HEK293 (cell line): Measurements from ENCODE around the gene ZNF428.

Experiments used
- CTCF ChIA-PET: fragments of 350-600 bp; formaldehyde crosslinking; extraction: SDS; loops from one replicate; lab custom pipeline; 2021; ENCODE audit warnings: antibody characterized with exemption; lab: Yijun Ruan, JAX
- POLR2A ChIA-PET: fragments of 300-600 bp; formaldehyde crosslinking; extraction: SDS; loops from one replicate; lab custom pipeline; 2020; ENCODE audit warnings: antibody characterized with exemption, inconsistent platforms; lab: Yijun Ruan, JAX
- H3K27ac ChIP-seq: fragments of 200-500 bp; sonication (Bioruptor generic); 2 replicates; pipeline ENCODE4 v1.5.1; 2014; ENCODE audit warnings: low read depth, low read length, control low read depth, inconsistent platforms; ENCODE audit errors: extremely low read depth
- H3K36me3 ChIP-seq, 2 experiments: fragments of 200-500 bp in 1 of 2; sonication (Bioruptor generic) in 1 of 2; 1 replicate in 1 of 2; 2 replicates in 1 of 2; pipeline ENCODE4 v1.5.1; 2014 to 2017; ENCODE audit warnings: inconsistent platforms in 2 of 2, low read length in 2 of 2; ENCODE audit not compliant: control insufficient read depth in 2 of 2, insufficient read depth in 1 of 2
- H3K4me1 ChIP-seq: fragments of 200-500 bp; sonication (Bioruptor generic); 2 replicates; pipeline ENCODE4 v1.5.1; 2014; ENCODE audit warnings: mild to moderate bottlenecking, low read length, inconsistent platforms; ENCODE audit not compliant: control insufficient read depth, insufficient read depth
- H3K4me3 ChIP-seq: 2 replicates; pipeline ENCODE4 v1.5.1; 2011; ENCODE audit warnings: low read depth, mild to moderate bottlenecking, control low read depth, low read length, moderate library complexity
- H3K9me3 ChIP-seq: fragments of 200-500 bp; sonication (Bioruptor generic); 2 replicates; pipeline ENCODE4 v1.5.1; 2014; ENCODE audit warnings: low read depth, low read length, inconsistent platforms; ENCODE audit not compliant: control insufficient read depth, insufficient read depth
- GLIS2 ChIP-seq: fragments of 450-650 bp; formaldehyde crosslinking; IDR thresholded peaks from 2 replicates; pipeline ENCODE4 v1.5.1; 2016; ENCODE audit warnings: missing biosample characterization, missing genetic modification characterization
- HOXA7 ChIP-seq: sonication (generic); formaldehyde crosslinking; IDR thresholded peaks from 2 replicates; pipeline ENCODE4 v1.8.1; 2022; ENCODE audit warnings: missing genetic modification reagents, borderline replicate concordance
- KLF1 ChIP-seq: fragments of 450-650 bp; formaldehyde crosslinking; IDR thresholded peaks from 2 replicates; pipeline ENCODE4 v1.5.1; 2016; ENCODE audit warnings: missing biosample characterization, missing genetic modification characterization
- MEIS1 ChIP-seq: sonication (generic); formaldehyde crosslinking; IDR thresholded peaks from 2 replicates; pipeline ENCODE4 v1.8.1; 2022; ENCODE audit warnings: missing genetic modification reagents, mild to moderate bottlenecking, borderline replicate concordance
- PRDM1 ChIP-seq: fragments of 450-650 bp; formaldehyde crosslinking; IDR thresholded peaks from 2 replicates; pipeline ENCODE4; 2016; ENCODE audit warnings: missing biosample characterization, missing genetic modification characterization
- PRDM6 ChIP-seq: fragments of 450-650 bp; formaldehyde crosslinking; IDR thresholded peaks from 2 replicates; pipeline ENCODE4 v1.5.1; 2017; ENCODE audit warnings: missing biosample characterization, missing genetic modification characterization
- RBAK ChIP-seq: fragments of 450-650 bp; formaldehyde crosslinking; IDR thresholded peaks from 2 replicates; pipeline ENCODE4 v1.5.1; 2016; ENCODE audit warnings: missing biosample characterization, missing genetic modification characterization
- REST ChIP-seq: fragments of 450-650 bp; formaldehyde crosslinking; IDR thresholded peaks from 2 replicates; pipeline ENCODE4 v1.5.1; 2016; ENCODE audit warnings: missing biosample characterization, missing genetic modification characterization
- WT1 ChIP-seq: fragments of 450-650 bp; formaldehyde crosslinking; IDR thresholded peaks from 2 replicates; pipeline ENCODE4 v1.5.1; 2016; ENCODE audit warnings: missing biosample characterization, missing genetic modification characterization
- YY2 ChIP-seq: fragments of 450-650 bp; formaldehyde crosslinking; IDR thresholded peaks from 2 replicates; pipeline ENCODE4 v1.5.1; 2016; ENCODE audit warnings: missing biosample characterization, missing genetic modification characterization
- ZBTB17 ChIP-seq: fragments of 450-650 bp; formaldehyde crosslinking; IDR thresholded peaks from 2 replicates; pipeline ENCODE4 v1.5.1; 2016; ENCODE audit warnings: missing biosample characterization, missing genetic modification characterization
- ZNF138 ChIP-seq: fragments of 450-650 bp; formaldehyde crosslinking; IDR thresholded peaks from 2 replicates; pipeline ENCODE4 v1.5.1; 2016; ENCODE audit warnings: missing biosample characterization, missing genetic modification characterization, borderline replicate concordance
- ZNF140 ChIP-seq: fragments of 450-650 bp; formaldehyde crosslinking; IDR thresholded peaks from 2 replicates; pipeline ENCODE4 v1.5.1; 2016; ENCODE audit warnings: missing biosample characterization, missing genetic modification characterization
- ZNF157 ChIP-seq: fragments of 450-650 bp; formaldehyde crosslinking; IDR thresholded peaks from 2 replicates; pipeline ENCODE4 v1.5.1; 2016; ENCODE audit warnings: missing biosample characterization, missing genetic modification characterization
- ZNF18 ChIP-seq: fragments of 450-650 bp; formaldehyde crosslinking; IDR thresholded peaks from 2 replicates; pipeline ENCODE4 v1.5.1; 2016; ENCODE audit warnings: missing biosample characterization, missing genetic modification characterization
- ZNF2 ChIP-seq: fragments of 450-650 bp; formaldehyde crosslinking; IDR thresholded peaks from 2 replicates; pipeline ENCODE4 v1.5.1; 2016; ENCODE audit warnings: missing biosample characterization, missing genetic modification characterization
- ZNF391 ChIP-seq: fragments of 450-650 bp; formaldehyde crosslinking; IDR thresholded peaks from 2 replicates; pipeline ENCODE4 v1.5.1; 2016; ENCODE audit warnings: low read depth, missing biosample characterization, missing genetic modification characterization, borderline replicate concordance
- ZNF600 ChIP-seq: fragments of 450-650 bp; formaldehyde crosslinking; IDR thresholded peaks from 2 replicates; pipeline ENCODE4 v1.5.1; 2016; ENCODE audit warnings: missing biosample characterization, missing genetic modification characterization
- ZNF785 ChIP-seq: fragments of 450-650 bp; formaldehyde crosslinking; IDR thresholded peaks from 2 replicates; pipeline ENCODE4 v1.5.1; 2016; ENCODE audit warnings: missing biosample characterization, missing genetic modification characterization
- ZSCAN5A ChIP-seq: fragments of 450-650 bp; formaldehyde crosslinking; IDR thresholded peaks from 2 replicates; pipeline ENCODE4 v1.5.1; 2016; ENCODE audit warnings: missing biosample characterization, missing genetic modification characterization

ZNF428 gene

GRCh38 chr19:43638995-43639518, 19.6 kb upstream of the ZNF428 start (continued):
- no peak for TF ChIP-seq ZNF18
- TF ChIP-seq ZNF785 (tag by site-specific recombination): no peak
- TF ChIP-seq ZNF138 (tag by site-specific recombination): no peak
- TF ChIP-seq ZSCAN5A (tag by site-specific recombination): no peak
- TF ChIP-seq ZBTB17: peak; percentile 53; the same call in 1 of the 2 replicates
- TF ChIP-seq ZNF2 (tag by site-specific recombination): no peak; the same call in 1 of the 2 replicates
- no peak for TF ChIP-seq WT1 (tag by site-specific recombination)
- peak; percentile 73; the same call in 1 of the 2 replicates for TF ChIP-seq ZNF391 (tag by site-specific recombination)
- TF ChIP-seq YY2 (tag by site-specific recombination): no peak
- no peak for TF ChIP-seq ZNF140
- no peak for TF ChIP-seq HOXA7 (CRISPR knock-in tag)
- TF ChIP-seq ZNF157 (tag by site-specific recombination): no peak
- no peak for TF ChIP-seq MEIS1 (CRISPR knock-in tag)
- TF ChIP-seq GLIS2: 0 out of 2 replicates have a peak, but pooled peaks have one; percentile 20
- TF ChIP-seq RBAK (tag by site-specific recombination): 0 out of 2 replicates have a peak, but pooled peaks have one; percentile 18
- TF ChIP-seq REST (tag by site-specific recombination): no peak; the same call in 1 of the 2 replicates
- no peak for TF ChIP-seq ZNF600

- Histone ChIP-seq H3K9me3 (no peaks in the 10 kb centered on the region), H3K36me3 (peaks cover 0 to 9% of the 10 kb centered on the region in 2 experiments; a peak in 1 of 3 replicates), H3K27ac (0 out of 2 replicates have a peak overlapping the region, but pooled peaks have one; percentile 49), H3K4me1 (peaks cover 22% of the 10 kb centered on the region), H3K4me3 (no peak overlapping the region)
- CTCF ChIA-PET: interaction anchor here (0.8 to 1.6 kb wide), 3 partner anchors 10 to 14 kb away, joined by 3 to 6 read pairs (median 5); no protein-coding TSS in a partner anchor
- POLR2A ChIA-PET: interaction anchor here (0.9 kb wide), 1 partner anchor 13 kb away, joined by 3 read pairs; no protein-coding TSS in a partner anchor
- 0 out of 2 replicates have a peak, but pooled peaks have one; percentile 5 for TF ChIP-seq KLF1 (tag by site-specific recombination)
- peak; percentile 60 for TF ChIP-seq PRDM1
- no peak for TF ChIP-seq PRDM6 (tag by site-specific recombination)
Measured at GRCh38 chr19:43638214-43638994, 19.0 kb upstream of the ZNF428 start.
